Large intestine (tissue), 3 donors: ENCODE results near the gene BLOC1S2. TPM values are rescaled to one million over a fixed set of nuclear protein-coding genes. Genes with fewer than 3 reads are reported as not detected.

Source experiments
- DNase-seq, 2 donors: peaks; one replicate each; pipeline versions ENCODE4 v3.0.0 to v3.0.0-alpha.2; 2013
- H3K27ac ChIP-seq: one replicate; pipeline ENCODE4 v1.5.1; 2013; ENCODE audit warnings: low read length
- H3K27me3 ChIP-seq: 2 replicates; pipeline ENCODE4 v1.6.1; 2013; ENCODE audit warnings: low read length; ENCODE audit not compliant: control insufficient read depth, insufficient read depth
- H3K36me3 ChIP-seq: 2 replicates; pipeline ENCODE4 v1.6.1; 2013; ENCODE audit warnings: low read length; ENCODE audit not compliant: control insufficient read depth, insufficient read depth
- H3K4me1 ChIP-seq: one replicate; pipeline ENCODE4 v1.6.1; 2013; ENCODE audit warnings: low read length; ENCODE audit not compliant: control insufficient read depth, insufficient read depth
- H3K4me3 ChIP-seq: one replicate; pipeline ENCODE4 v1.5.1; 2013; ENCODE audit warnings: low read length
- H3K9me3 ChIP-seq: one replicate; pipeline ENCODE4 v1.6.1; 2013; ENCODE audit warnings: mild to moderate bottlenecking, low read depth, low read length, moderate library complexity; ENCODE audit not compliant: control insufficient read depth
- WGBS: methylation state at CpG from one replicate; pipeline ENCODE4 v1.1.5; 2013; ENCODE audit warnings: low lambda C conversion rate; ENCODE audit not compliant: insufficient coverage; 5-methylcytosine and 5-hydroxymethylcytosine counted together
- polyA plus RNA-seq: library from polyadenylated mRNA; unstranded; fragments of 120-200 nt; gene quantifications from one replicate; pipeline ENCODE4 v1.2.1, GENCODE V29; 2013

BLOC1S2 gene
- polyA plus RNA-seq, 1 donor, result 39.9 TPM

DNA sequence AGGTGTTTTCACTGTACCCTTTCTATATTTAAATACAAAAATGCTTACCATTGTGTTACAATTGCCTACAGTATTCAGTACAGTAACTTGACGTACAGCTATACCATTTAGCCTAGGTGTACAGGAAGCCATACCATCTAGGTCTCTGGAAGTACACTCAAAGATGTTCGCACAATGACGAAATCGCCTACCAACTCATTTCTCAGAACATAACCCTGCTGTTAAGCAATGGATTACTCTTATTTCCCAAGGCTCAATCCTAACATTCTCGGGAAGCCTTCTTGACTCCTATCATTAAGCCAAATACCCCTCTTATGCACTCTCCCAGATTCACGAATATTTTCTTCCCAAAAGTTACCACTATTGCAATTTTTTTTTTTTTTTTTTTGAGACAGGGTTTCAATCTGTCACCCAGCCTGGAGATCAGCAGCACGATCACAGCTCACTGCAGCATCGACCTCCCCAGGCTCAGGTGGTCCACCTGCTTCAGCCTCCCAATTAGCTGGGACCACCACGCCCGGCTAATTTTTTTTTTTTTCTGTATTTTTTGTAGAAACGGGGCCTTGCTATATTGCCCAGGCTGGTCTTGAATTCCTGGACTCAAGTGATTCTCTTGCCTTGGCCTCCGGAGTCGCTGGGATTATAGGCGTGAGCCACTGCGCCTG, 20.5 kb downstream of the BLOC1S2 start:
- H3K36me3 ChIP-seq, result no peaks in the 10 kb centered on the region
- WGBS, result 97% methylated on average over 6 of the region's 15 CpGs
- no peaks in the 10 kb centered on the region for H3K9me3 ChIP-seq
- no peak overlapping the region for H3K4me3 ChIP-seq
- H3K27ac ChIP-seq, result no peak overlapping the region
- H3K27me3 ChIP-seq, result no peaks in the 10 kb centered on the region
- no peak for DNase-seq
- H3K4me1 ChIP-seq, result no peaks in the 10 kb centered on the region

DNA sequence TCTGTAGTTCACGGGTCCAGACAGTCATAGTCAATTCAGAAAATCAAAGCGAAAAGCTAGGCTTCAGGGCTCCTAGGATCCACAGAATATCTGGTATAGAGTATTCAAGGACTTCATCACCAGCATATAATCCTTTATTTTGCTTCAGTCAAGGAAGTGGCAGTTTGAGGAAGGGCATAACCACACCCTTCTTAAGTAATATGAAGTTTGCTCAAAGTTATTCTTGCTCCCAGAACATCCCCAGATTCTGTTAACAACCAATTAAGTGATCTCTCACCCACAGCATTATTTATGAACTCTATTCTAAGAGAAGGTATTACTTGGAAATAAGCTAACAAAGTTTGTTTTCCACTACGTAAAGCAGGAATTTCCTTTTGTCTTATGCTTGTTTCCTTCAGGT, 32.3 kb downstream of the BLOC1S2 start:
- Histone ChIP-seq H3K4me1 (no peaks in the 10 kb centered on the region), H3K36me3 (peaks cover 55% of the 10 kb centered on the region), H3K27me3 (no peaks in the 10 kb centered on the region), H3K27ac (no peak overlapping the region), H3K9me3 (no peaks in the 10 kb centered on the region), H3K4me3 (no peak overlapping the region)
- DNase-seq, result no peak
- no CpG with 5 or more reads among the region's 3 CpGs for WGBS

DNA sequence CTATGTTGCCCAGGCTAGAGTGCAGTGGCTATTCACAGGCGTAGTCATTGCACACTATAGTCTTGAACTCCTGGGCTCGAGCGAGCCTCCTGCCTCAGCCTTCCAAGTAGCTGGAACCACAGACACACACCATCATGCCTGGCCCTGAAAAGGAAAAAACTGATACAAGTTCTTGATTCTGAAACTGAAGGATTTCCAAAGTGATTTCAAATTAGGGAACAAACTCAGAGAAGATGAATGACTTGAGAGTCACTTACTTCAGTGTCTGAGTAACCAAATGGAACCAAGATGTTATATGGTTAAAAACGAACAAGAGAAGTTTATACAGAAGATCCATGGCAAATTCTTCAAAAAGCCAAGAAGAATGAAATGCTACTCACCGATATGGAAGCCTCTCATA, 33.4 kb downstream of the BLOC1S2 start:
- peaks cover 59% of the 10 kb centered on the region for H3K36me3 ChIP-seq
- 57% methylated on average over 1 of the region's 5 CpGs for WGBS
- DNase-seq, result no peak
- no peaks in the 10 kb centered on the region for H3K4me1 ChIP-seq
- no peaks in the 10 kb centered on the region for H3K27me3 ChIP-seq
- H3K9me3 ChIP-seq, result no peaks in the 10 kb centered on the region
- H3K27ac ChIP-seq, result no peak overlapping the region
- H3K4me3 ChIP-seq, result no peak overlapping the region

DNA sequence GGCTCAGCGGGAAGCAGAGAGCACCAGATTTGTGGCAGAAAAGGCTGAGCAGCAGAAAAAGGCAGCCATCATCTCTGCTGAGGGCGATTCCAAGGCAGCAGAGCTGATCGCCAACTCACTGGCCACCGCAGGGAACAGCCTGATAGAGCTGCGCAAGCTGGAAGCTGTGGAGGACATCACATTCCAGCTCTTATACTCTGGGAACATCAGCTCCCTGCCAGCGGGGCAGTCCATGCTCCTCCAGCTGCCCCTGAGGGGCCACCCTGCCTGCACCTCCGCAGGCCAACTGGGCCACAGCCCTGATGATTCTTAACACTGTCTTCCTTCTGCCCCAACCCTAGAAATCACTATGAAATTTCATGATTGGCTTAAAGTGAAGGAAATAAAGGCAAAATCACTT, 37.7 kb downstream of the BLOC1S2 start:
- Histone ChIP-seq H3K27me3 (no peaks in the 10 kb centered on the region), H3K27ac (no peak overlapping the region), H3K4me1 (no peaks in the 10 kb centered on the region), H3K36me3 (peaks cover 52% of the 10 kb centered on the region), H3K4me3 (no peak overlapping the region), H3K9me3 (no peaks in the 10 kb centered on the region)
- DNase-seq, result no peak
- no CpG with 5 or more reads among the region's 7 CpGs for WGBS

DNA sequence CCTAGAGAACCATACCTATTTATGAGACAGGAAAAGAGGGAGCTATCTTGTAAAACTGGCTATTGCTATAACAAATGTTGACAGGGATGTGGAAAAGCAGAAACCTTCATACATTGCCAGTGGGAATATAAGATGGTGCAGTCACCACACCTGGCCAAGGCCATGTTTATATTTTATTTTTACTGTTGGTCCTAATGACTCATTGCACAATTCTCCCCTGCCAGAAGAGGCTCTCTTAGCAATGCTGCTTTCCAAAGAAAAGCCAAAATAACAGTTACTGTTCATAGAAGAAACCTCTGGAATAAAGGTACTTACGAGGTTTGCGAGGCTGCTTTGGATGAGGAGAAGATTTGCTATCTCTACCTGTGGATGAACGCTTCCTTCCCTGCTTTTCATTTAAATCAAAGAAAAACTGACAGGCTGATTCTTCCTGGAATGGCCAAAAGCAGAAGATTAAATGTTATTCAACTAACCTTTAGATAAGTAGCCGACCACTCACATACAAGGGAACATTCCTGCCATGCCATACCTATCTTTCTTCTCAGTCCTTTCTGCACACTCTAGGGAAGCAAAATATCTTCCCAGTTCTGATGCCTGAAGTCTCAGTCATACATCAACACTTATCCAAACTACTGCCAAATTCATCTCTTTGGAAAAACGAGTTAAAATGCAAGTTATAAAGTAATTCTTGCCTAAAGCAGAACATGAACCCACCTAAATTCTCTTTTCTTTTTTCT, 40.8 kb downstream of the BLOC1S2 start:
- peaks cover 54% of the 10 kb centered on the region for H3K36me3 ChIP-seq
- no CpG with 5 or more reads among the region's 5 CpGs for WGBS

DNA sequence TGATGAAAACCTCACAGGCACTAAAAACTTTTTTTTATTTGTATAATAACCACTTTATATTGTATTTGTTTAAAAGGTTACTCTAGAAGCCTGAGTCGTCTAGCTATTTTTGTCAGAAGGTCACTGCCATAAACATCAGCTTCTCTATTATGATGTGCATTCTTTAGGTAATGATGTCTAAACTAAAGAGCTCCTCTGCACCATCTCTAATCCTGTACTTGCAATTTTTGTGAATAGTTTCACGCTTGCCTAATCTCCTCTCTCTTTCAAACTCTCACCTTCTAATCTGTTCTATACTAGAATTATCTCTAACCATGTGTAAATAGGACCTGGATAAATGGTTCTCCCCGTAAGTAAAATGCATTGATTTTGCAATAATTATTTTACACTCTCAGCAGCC, 46.6 kb downstream of the BLOC1S2 start:
- WGBS, result 57% methylated on average over 1 of the region's 3 CpGs
- no peak overlapping the region for H3K27ac ChIP-seq
- H3K4me1 ChIP-seq, result no peaks in the 10 kb centered on the region
- no peaks in the 10 kb centered on the region for H3K9me3 ChIP-seq
- no peak for DNase-seq
- no peaks in the 10 kb centered on the region for H3K27me3 ChIP-seq
- peaks cover 59% of the 10 kb centered on the region for H3K36me3 ChIP-seq
- H3K4me3 ChIP-seq, result no peak overlapping the region

More for the DNA sequence above, 40.8 kb downstream of the BLOC1S2 start:
- no peak overlapping the region for H3K4me3 ChIP-seq
- no peaks in the 10 kb centered on the region for H3K9me3 ChIP-seq
- no peak overlapping the region for H3K27ac ChIP-seq
- no peaks in the 10 kb centered on the region for H3K4me1 ChIP-seq
- H3K27me3 ChIP-seq, result no peaks in the 10 kb centered on the region
- no peak for DNase-seq

DNA sequence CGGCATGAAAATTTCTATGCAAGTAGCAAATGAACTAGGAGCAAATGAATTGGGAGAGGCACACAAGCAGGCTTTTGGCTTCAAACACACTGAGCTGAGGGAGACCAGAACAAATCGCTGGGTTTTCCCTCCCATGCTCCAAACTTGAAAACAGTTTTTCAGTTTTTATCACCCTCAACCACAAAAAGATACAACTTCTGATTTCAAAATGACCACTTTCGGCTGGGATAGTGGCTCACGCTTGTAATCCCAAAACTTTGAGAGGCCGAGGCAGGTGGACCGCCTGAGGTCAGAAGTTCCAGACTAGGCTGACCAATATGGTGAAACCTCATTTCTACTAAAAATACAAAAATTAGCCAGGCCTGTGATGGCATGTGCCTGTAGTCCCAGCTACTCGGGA, 48.1 kb downstream of the BLOC1S2 start:
- H3K4me1 ChIP-seq, result no peaks in the 10 kb centered on the region
- WGBS, result 100% methylated on average over 2 of the region's 7 CpGs
- DNase-seq, result no peak

DNA sequence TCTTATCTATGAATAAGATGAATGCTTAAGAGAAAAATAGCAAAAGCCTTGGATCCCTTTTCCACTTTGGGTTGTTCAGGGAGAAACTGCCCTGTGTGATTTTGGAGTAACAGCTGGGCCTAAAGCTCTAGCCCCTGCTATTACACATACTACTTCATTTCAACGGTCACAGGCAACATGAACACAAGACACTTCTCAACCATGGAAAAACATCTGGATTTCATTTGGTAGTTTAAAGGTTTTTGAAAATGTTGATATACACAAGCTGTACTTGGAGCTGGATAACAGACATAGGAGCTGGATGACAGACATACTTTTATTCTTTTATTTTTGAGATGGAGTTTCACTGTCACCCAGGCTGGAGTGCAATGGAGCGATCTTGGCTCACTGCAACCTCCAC, 54.4 kb downstream of the BLOC1S2 start:
- Histone ChIP-seq H3K27me3 (no peaks in the 10 kb centered on the region), H3K4me1 (peaks cover 3% of the 10 kb centered on the region)
- no CpG with 5 or more reads among the region's 2 CpGs for WGBS

More for the DNA sequence above, 48.1 kb downstream of the BLOC1S2 start:
- Histone ChIP-seq H3K36me3 (peaks cover 62% of the 10 kb centered on the region), H3K27ac (no peak overlapping the region), H3K9me3 (no peaks in the 10 kb centered on the region), H3K4me3 (no peak overlapping the region), H3K27me3 (no peaks in the 10 kb centered on the region)

DNA sequence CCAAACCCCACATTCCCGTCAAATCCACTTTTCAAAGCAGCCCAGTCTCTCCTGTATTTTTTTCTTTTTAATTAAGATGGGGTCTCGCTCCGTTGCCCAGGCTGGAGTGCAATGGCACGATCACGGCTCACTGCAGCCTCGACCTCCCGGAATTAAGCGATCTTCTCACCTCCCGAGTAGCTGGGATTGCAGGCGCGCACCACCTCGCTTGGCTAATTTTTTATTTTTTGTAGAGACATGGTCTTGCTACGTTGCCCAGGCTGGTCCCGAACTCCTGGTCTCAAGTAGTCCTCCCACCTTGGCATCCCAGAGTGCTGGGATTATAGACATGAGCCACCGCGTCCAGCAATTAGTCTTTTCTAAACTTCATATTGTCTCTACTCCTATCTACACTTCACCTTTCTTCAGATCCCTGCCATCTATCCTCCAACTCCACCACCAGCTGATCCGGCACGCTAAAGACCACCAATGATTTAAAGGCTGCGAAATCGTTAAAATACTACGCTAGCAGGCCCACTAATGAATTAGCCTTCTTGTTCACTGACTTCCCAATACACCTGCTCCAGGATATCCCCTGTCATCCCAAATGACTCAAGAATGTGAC, 56.6 kb downstream of the BLOC1S2 start:
- H3K4me3 ChIP-seq, result peak overlapping the region; percentile 83
- 50% methylated on average over 4 of the region's 21 CpGs for WGBS
- no peaks in the 10 kb centered on the region for H3K27me3 ChIP-seq
- H3K27ac ChIP-seq, result peak overlapping the region; percentile 66
- H3K36me3 ChIP-seq, result peaks cover 25% of the 10 kb centered on the region
- DNase-seq, result no peak
- H3K9me3 ChIP-seq, result no peaks in the 10 kb centered on the region
- H3K4me1 ChIP-seq, result peaks cover 3% of the 10 kb centered on the region

More for the DNA sequence above, 54.4 kb downstream of the BLOC1S2 start:
- H3K4me3 ChIP-seq, result no peak overlapping the region
- no peaks in the 10 kb centered on the region for H3K9me3 ChIP-seq
- no peak overlapping the region for H3K27ac ChIP-seq
- H3K36me3 ChIP-seq, result peaks cover 42% of the 10 kb centered on the region
- no peak for DNase-seq

DNA sequence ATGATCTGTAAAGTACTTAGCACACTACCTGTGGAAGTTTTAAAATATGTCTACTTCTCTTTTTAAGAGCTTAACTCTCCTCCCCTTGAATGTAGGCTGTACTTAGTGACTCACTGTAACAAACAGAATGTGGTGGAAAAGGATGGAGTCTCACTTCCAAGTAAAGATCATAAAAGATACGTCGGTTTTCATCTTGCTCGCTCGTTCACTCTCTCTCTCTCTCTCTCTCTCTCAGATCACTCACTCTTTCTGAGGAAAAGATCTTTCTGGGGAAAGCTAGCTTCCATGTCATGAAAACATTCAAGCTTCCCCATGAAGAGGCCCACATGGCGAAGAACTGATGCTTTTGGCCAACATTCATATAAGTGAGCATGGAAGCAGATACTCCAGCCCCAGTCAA, 62.6 kb downstream of the BLOC1S2 start:
- no peak for DNase-seq
- Histone ChIP-seq H3K27me3 (no peaks in the 10 kb centered on the region), H3K27ac (no peak overlapping the region), H3K36me3 (peaks cover 33% of the 10 kb centered on the region), H3K4me1 (no peaks in the 10 kb centered on the region), H3K4me3 (no peak overlapping the region), H3K9me3 (no peaks in the 10 kb centered on the region)
- no CpG with 5 or more reads among the region's 5 CpGs for WGBS
